HEK293 (cell line): ENCODE results near the gene RIMKLA.
A peak's percentile ranks its signal among the peaks of the same experiment; 100 is the strongest.

Source experiments
- OVOL3 ChIP-seq: fragments of 450-650 bp; formaldehyde crosslinking; IDR thresholded peaks from 2 replicates; pipeline ENCODE4 v1.5.1; 2016; ENCODE audit warnings: missing biosample characterization, missing genetic modification characterization
- WT1 ChIP-seq: fragments of 450-650 bp; formaldehyde crosslinking; IDR thresholded peaks from 2 replicates; pipeline ENCODE4 v1.5.1; 2016; ENCODE audit warnings: missing biosample characterization, missing genetic modification characterization
- ZBTB20 ChIP-seq: fragments of 450-650 bp; formaldehyde crosslinking; IDR thresholded peaks from 2 replicates; pipeline ENCODE4 v1.5.1; 2016; ENCODE audit warnings: missing biosample characterization, missing genetic modification characterization
- ZBTB7A ChIP-seq: fragments of 450-650 bp; formaldehyde crosslinking; IDR thresholded peaks from 2 replicates; pipeline ENCODE4 v1.5.1; 2016; ENCODE audit warnings: low read depth, missing biosample characterization, missing genetic modification characterization
- ZFP3 ChIP-seq: fragments of 450-650 bp; formaldehyde crosslinking; IDR thresholded peaks from 2 replicates; pipeline ENCODE4 v1.5.1; 2016; ENCODE audit warnings: low read depth, missing biosample characterization, missing genetic modification characterization
- ZNF221 ChIP-seq: fragments of 450-650 bp; formaldehyde crosslinking; IDR thresholded peaks from 2 replicates; pipeline ENCODE4 v1.5.1; 2017; ENCODE audit warnings: missing biosample characterization, missing genetic modification characterization, borderline replicate concordance
- ZNF23 ChIP-seq: fragments of 450-650 bp; formaldehyde crosslinking; IDR thresholded peaks from 2 replicates; pipeline ENCODE4 v1.5.1; 2016; ENCODE audit warnings: missing biosample characterization, missing genetic modification characterization, borderline replicate concordance
- ZNF350 ChIP-seq: fragments of 450-650 bp; formaldehyde crosslinking; IDR thresholded peaks from 2 replicates; pipeline ENCODE4 v1.5.0; 2017; ENCODE audit warnings: missing biosample characterization, mild to moderate bottlenecking, missing genetic modification characterization
- ZNF501 ChIP-seq: fragments of 450-650 bp; formaldehyde crosslinking; IDR thresholded peaks from 2 replicates; pipeline ENCODE4 v1.5.1; 2016; ENCODE audit warnings: missing biosample characterization, missing genetic modification characterization
- ZNF549 ChIP-seq: fragments of 450-650 bp; IDR thresholded peaks from 2 replicates; pipeline ENCODE4 v1.5.1; 2018; ENCODE audit warnings: missing biosample characterization, missing genetic modification characterization, mild to moderate bottlenecking, inconsistent platforms, moderate library complexity
- ZNF629 ChIP-seq: fragments of 450-650 bp; formaldehyde crosslinking; IDR thresholded peaks from 2 replicates; pipeline ENCODE4 v1.5.1; 2017; ENCODE audit warnings: missing biosample characterization, missing genetic modification characterization
- ZNF670 ChIP-seq: fragments of 450-650 bp; formaldehyde crosslinking; IDR thresholded peaks from 2 replicates; pipeline ENCODE4 v1.5.1; 2016; ENCODE audit warnings: missing biosample characterization, missing genetic modification characterization, low read depth
- ZNF791 ChIP-seq: fragments of 450-650 bp; formaldehyde crosslinking; IDR thresholded peaks from 2 replicates; pipeline ENCODE4 v1.5.1; 2016; ENCODE audit warnings: missing biosample characterization, missing genetic modification characterization
- TF ChIP-seq, protein P1 (sequence below): fragments of 450-650 bp; formaldehyde crosslinking; IDR thresholded peaks from 2 replicates; pipeline ENCODE4 v1.5.1; 2016; ENCODE audit warnings: missing biosample characterization, missing genetic modification characterization
- TF ChIP-seq, protein P2 (sequence below): fragments of 450-650 bp; formaldehyde crosslinking; IDR thresholded peaks from 2 replicates; pipeline ENCODE4 v1.5.1; 2016; ENCODE audit warnings: missing biosample characterization, missing genetic modification characterization
- TF ChIP-seq, protein P3 (sequence below): fragments of 450-650 bp; formaldehyde crosslinking; IDR thresholded peaks from 2 replicates; pipeline ENCODE4 v1.5.1; 2016; ENCODE audit warnings: missing biosample characterization, missing genetic modification characterization
- TF ChIP-seq, protein P4 (sequence below): fragments of 450-650 bp; formaldehyde crosslinking; IDR thresholded peaks from 2 replicates; pipeline ENCODE4 v1.5.1; 2016; ENCODE audit warnings: missing biosample characterization, missing genetic modification characterization, borderline replicate concordance
- TF ChIP-seq, protein P5 (sequence below): fragments of 450-650 bp; formaldehyde crosslinking; optimal IDR thresholded peaks from 2 replicates; pipeline ENCODE3; 2016; ENCODE audit warnings: missing biosample characterization, mild to moderate bottlenecking, missing genetic modification characterization
- TF ChIP-seq, protein P6 (sequence below): fragments of 450-650 bp; formaldehyde crosslinking; IDR thresholded peaks from 2 replicates; pipeline ENCODE4 v1.5.1; 2016; ENCODE audit warnings: missing biosample characterization, missing genetic modification characterization
- TF ChIP-seq, protein P7 (sequence below): fragments of 450-650 bp; formaldehyde crosslinking; IDR thresholded peaks from 2 replicates; pipeline ENCODE4 v1.5.1; 2016; ENCODE audit warnings: missing biosample characterization, missing genetic modification characterization

The RIMKLA gene

DNA sequence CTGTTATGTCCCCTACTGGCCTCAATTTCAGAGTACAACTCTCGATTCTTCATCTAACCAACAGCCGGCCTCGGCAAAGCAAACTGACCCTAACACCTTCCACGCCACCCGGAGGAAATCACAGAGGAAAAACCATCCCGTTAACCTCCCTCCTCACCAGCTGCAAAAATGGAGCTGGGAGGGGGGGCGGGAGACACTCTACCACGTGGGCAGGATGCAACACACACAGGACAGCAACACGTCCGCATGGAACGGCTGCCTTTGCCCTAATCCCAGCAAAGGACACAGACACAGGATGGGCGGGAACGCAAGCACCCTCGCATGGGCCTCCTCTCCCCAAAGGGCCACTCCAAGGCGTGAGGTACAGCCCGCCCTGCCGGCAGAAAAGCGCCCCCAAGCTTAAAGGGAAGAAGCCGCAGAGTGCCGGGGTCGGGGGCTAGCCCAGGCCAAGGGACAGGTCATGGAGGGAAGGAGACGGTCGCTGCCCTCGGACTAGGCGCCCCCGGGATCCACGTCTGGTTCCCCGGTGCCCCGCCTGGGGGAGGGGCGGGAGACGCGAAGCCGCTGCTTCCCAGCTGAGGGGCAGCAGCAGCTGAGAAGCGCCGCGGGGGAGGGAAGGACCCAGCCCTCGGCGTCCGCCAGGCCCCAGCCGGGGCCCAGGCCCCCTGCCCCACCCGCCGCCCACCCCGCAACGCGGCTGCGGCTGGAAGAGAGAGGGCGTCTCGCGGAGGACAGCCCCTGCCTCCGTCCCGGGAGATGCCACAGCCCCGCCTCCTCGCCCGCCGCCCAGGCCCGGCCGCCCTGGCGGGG is 46.1 kb upstream of the RIMKLA start (continued):
- TF ChIP-seq, protein P1, sequence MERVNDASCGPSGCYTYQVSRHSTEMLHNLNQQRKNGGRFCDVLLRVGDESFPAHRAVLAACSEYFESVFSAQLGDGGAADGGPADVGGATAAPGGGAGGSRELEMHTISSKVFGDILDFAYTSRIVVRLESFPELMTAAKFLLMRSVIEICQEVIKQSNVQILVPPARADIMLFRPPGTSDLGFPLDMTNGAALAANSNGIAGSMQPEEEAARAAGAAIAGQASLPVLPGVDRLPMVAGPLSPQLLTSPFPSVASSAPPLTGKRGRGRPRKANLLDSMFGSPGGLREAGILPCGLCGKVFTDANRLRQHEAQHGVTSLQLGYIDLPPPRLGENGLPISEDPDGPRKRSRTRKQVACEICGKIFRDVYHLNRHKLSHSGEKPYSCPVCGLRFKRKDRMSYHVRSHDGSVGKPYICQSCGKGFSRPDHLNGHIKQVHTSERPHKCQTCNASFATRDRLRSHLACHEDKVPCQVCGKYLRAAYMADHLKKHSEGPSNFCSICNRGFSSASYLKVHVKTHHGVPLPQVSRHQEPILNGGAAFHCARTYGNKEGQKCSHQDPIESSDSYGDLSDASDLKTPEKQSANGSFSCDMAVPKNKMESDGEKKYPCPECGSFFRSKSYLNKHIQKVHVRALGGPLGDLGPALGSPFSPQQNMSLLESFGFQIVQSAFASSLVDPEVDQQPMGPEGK (tag by site-specific recombination): peak; percentile 86
- peak; percentile 64; the same call in 1 of the 2 replicates for TF ChIP-seq ZBTB20 (tag by site-specific recombination)
- no peak for TF ChIP-seq ZNF791
- no peak; the same call in 1 of the 2 replicates for TF ChIP-seq ZNF629 (tag by site-specific recombination)
- TF ChIP-seq ZNF350 (tag by site-specific recombination): no peak
- TF ChIP-seq ZNF501 (tag by site-specific recombination): no peak; the same call in 1 of the 2 replicates
- no peak for TF ChIP-seq ZNF221
- no peak for TF ChIP-seq ZNF23 (tag by site-specific recombination)
- peak; percentile 17; the same call in 1 of the 2 replicates for TF ChIP-seq WT1
- TF ChIP-seq, protein P2, sequence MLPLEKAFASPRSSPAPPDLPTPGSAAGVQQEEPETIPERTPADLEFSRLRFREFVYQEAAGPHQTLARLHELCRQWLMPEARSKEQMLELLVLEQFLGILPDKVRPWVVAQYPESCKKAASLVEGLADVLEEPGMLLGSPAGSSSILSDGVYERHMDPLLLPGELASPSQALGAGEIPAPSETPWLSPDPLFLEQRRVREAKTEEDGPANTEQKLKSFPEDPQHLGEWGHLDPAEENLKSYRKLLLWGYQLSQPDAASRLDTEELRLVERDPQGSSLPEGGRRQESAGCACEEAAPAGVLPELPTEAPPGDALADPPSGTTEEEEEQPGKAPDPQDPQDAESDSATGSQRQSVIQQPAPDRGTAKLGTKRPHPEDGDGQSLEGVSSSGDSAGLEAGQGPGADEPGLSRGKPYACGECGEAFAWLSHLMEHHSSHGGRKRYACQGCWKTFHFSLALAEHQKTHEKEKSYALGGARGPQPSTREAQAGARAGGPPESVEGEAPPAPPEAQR (tag by site-specific recombination): no peak
- TF ChIP-seq ZFP3 (tag by site-specific recombination): no peak
- no peak for TF ChIP-seq ZNF549 (tag by site-specific recombination)
- TF ChIP-seq, protein P3, sequence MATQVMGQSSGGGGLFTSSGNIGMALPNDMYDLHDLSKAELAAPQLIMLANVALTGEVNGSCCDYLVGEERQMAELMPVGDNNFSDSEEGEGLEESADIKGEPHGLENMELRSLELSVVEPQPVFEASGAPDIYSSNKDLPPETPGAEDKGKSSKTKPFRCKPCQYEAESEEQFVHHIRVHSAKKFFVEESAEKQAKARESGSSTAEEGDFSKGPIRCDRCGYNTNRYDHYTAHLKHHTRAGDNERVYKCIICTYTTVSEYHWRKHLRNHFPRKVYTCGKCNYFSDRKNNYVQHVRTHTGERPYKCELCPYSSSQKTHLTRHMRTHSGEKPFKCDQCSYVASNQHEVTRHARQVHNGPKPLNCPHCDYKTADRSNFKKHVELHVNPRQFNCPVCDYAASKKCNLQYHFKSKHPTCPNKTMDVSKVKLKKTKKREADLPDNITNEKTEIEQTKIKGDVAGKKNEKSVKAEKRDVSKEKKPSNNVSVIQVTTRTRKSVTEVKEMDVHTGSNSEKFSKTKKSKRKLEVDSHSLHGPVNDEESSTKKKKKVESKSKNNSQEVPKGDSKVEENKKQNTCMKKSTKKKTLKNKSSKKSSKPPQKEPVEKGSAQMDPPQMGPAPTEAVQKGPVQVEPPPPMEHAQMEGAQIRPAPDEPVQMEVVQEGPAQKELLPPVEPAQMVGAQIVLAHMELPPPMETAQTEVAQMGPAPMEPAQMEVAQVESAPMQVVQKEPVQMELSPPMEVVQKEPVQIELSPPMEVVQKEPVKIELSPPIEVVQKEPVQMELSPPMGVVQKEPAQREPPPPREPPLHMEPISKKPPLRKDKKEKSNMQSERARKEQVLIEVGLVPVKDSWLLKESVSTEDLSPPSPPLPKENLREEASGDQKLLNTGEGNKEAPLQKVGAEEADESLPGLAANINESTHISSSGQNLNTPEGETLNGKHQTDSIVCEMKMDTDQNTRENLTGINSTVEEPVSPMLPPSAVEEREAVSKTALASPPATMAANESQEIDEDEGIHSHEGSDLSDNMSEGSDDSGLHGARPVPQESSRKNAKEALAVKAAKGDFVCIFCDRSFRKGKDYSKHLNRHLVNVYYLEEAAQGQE (tag by site-specific recombination): no peak
- TF ChIP-seq, protein P4, sequence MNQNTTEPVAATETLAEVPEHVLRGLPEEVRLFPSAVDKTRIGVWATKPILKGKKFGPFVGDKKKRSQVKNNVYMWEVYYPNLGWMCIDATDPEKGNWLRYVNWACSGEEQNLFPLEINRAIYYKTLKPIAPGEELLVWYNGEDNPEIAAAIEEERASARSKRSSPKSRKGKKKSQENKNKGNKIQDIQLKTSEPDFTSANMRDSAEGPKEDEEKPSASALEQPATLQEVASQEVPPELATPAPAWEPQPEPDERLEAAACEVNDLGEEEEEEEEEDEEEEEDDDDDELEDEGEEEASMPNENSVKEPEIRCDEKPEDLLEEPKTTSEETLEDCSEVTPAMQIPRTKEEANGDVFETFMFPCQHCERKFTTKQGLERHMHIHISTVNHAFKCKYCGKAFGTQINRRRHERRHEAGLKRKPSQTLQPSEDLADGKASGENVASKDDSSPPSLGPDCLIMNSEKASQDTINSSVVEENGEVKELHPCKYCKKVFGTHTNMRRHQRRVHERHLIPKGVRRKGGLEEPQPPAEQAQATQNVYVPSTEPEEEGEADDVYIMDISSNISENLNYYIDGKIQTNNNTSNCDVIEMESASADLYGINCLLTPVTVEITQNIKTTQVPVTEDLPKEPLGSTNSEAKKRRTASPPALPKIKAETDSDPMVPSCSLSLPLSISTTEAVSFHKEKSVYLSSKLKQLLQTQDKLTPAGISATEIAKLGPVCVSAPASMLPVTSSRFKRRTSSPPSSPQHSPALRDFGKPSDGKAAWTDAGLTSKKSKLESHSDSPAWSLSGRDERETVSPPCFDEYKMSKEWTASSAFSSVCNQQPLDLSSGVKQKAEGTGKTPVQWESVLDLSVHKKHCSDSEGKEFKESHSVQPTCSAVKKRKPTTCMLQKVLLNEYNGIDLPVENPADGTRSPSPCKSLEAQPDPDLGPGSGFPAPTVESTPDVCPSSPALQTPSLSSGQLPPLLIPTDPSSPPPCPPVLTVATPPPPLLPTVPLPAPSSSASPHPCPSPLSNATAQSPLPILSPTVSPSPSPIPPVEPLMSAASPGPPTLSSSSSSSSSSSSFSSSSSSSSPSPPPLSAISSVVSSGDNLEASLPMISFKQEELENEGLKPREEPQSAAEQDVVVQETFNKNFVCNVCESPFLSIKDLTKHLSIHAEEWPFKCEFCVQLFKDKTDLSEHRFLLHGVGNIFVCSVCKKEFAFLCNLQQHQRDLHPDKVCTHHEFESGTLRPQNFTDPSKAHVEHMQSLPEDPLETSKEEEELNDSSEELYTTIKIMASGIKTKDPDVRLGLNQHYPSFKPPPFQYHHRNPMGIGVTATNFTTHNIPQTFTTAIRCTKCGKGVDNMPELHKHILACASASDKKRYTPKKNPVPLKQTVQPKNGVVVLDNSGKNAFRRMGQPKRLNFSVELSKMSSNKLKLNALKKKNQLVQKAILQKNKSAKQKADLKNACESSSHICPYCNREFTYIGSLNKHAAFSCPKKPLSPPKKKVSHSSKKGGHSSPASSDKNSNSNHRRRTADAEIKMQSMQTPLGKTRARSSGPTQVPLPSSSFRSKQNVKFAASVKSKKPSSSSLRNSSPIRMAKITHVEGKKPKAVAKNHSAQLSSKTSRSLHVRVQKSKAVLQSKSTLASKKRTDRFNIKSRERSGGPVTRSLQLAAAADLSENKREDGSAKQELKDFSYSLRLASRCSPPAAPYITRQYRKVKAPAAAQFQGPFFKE (tag by site-specific recombination): no peak
- TF ChIP-seq, protein P5, sequence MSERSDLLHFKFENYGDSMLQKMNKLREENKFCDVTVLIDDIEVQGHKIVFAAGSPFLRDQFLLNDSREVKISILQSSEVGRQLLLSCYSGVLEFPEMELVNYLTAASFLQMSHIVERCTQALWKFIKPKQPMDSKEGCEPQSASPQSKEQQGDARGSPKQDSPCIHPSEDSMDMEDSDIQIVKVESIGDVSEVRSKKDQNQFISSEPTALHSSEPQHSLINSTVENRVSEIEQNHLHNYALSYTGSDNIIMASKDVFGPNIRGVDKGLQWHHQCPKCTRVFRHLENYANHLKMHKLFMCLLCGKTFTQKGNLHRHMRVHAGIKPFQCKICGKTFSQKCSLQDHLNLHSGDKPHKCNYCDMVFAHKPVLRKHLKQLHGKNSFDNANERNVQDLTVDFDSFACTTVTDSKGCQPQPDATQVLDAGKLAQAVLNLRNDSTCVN: no peak
- TF ChIP-seq, protein P6, sequence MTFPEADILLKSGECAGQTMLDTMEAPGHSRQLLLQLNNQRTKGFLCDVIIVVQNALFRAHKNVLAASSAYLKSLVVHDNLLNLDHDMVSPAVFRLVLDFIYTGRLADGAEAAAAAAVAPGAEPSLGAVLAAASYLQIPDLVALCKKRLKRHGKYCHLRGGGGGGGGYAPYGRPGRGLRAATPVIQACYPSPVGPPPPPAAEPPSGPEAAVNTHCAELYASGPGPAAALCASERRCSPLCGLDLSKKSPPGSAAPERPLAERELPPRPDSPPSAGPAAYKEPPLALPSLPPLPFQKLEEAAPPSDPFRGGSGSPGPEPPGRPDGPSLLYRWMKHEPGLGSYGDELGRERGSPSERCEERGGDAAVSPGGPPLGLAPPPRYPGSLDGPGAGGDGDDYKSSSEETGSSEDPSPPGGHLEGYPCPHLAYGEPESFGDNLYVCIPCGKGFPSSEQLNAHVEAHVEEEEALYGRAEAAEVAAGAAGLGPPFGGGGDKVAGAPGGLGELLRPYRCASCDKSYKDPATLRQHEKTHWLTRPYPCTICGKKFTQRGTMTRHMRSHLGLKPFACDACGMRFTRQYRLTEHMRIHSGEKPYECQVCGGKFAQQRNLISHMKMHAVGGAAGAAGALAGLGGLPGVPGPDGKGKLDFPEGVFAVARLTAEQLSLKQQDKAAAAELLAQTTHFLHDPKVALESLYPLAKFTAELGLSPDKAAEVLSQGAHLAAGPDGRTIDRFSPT: 0 out of 2 replicates have a peak, but pooled peaks have one; percentile 18
- TF ChIP-seq ZNF670 (tag by site-specific recombination): no peak
- TF ChIP-seq, protein P7, sequence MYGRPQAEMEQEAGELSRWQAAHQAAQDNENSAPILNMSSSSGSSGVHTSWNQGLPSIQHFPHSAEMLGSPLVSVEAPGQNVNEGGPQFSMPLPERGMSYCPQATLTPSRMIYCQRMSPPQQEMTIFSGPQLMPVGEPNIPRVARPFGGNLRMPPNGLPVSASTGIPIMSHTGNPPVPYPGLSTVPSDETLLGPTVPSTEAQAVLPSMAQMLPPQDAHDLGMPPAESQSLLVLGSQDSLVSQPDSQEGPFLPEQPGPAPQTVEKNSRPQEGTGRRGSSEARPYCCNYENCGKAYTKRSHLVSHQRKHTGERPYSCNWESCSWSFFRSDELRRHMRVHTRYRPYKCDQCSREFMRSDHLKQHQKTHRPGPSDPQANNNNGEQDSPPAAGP (tag by site-specific recombination): peak; percentile 86
- no peak for TF ChIP-seq OVOL3 (tag by site-specific recombination)
- TF ChIP-seq ZBTB7A (tag by site-specific recombination): no peak
